ENCODE measurements around the gene FBXL4. TPM values are rescaled to one million over a fixed set of nuclear protein-coding genes. Genes with fewer than 3 reads are reported as not detected.

Gene FBXL4
- total and polyA plus RNA-seq, 2 of the 8 experiments (the other 6 are each of a cell fraction or from before 2014, with no cell fraction given) = 6.9 to 13.8 TPM

- TF ChIP-seq ZNF274 (IDR thresholded peaks at IDR 0.05; ENCODE audit: borderline replicate concordance, extremely low read depth, low read length) (no peak), EZH2 (IDR thresholded peaks at IDR 0.05; ENCODE audit: low read depth, low read length, severe bottlenecking) (no peak), FOSL1 (IDR thresholded peaks at IDR 0.05; ENCODE audit: insufficient read depth, low read depth, low read length) (no peak)
These were observed 18.2 kb downstream of the FBXL4 start (continued) for GRCh38 chr6:98929498-98930060.

All from H1 (cell line).